ENCODE measurements around the gene SCN4B.
"Not testable (repeated sequence)": the region's sequence is repeated elsewhere in the genome, so short reads cannot be mapped to it uniquely, and the experiment has no call there.

SCN4B gene

GRCh38 chr11:118152552-118153471 is at the start of gene SCN4B:
Gene SCN4B (minus strand): TSS chr11:118152823. CDS start chr11:118152673, 150 bp downstream.
- no peak for DNase-seq (ENCODE audit: low read depth)

GRCh38 chr11:118201966-118202365 is 49.3 kb upstream of the SCN4B start:
- no peak for DNase-seq (ENCODE audit: low read depth)

GRCh38 chr11:118200901-118201680 is 48.5 kb upstream of the SCN4B start:
- no peak for DNase-seq (ENCODE audit: low read depth)

- no peak for DNase-seq (ENCODE audit: low read depth)
These were observed 47.9 kb upstream of the SCN4B start for GRCh38 chr11:118200497-118200896.

GRCh38 chr11:118199135-118199534 is 46.5 kb upstream of the SCN4B start:
- DNase-seq (ENCODE audit: low read depth), result no peak

- DNase-seq (ENCODE audit: low read depth), result peak; percentile 77
These were observed 45.7 kb upstream of the SCN4B start for GRCh38 chr11:118198370-118198769.

GRCh38 chr11:118194835-118195627 is 42.4 kb upstream of the SCN4B start:
- DNase-seq (ENCODE audit: low read depth), result no peak

- DNase-seq (ENCODE audit: low read depth), result no peak
These were observed 41.4 kb upstream of the SCN4B start for GRCh38 chr11:118193910-118194566.

GRCh38 chr11:118192817-118193216 is 40.2 kb upstream of the SCN4B start:
- not testable (repeated sequence) for DNase-seq (ENCODE audit: low read depth)

GRCh38 chr11:118190942-118191506 is 38.4 kb upstream of the SCN4B start:
- not testable (repeated sequence) for DNase-seq (ENCODE audit: low read depth)

- DNase-seq (ENCODE audit: low read depth), result no peak
These were observed 33.9 kb upstream of the SCN4B start for GRCh38 chr11:118186346-118187107.

- DNase-seq (ENCODE audit: low read depth), result no peak
These were observed 32.4 kb upstream of the SCN4B start for GRCh38 chr11:118184784-118185579.

GRCh38 chr11:118183691-118184090 is 31.1 kb upstream of the SCN4B start:
- DNase-seq (ENCODE audit: low read depth), result not testable (repeated sequence)

GRCh38 chr11:118180300-118180703 is 27.7 kb upstream of the SCN4B start:
- no peak for DNase-seq (ENCODE audit: low read depth)

GRCh38 chr11:118176778-118177134 is 24.1 kb upstream of the SCN4B start:
- DNase-seq (ENCODE audit: low read depth), result no peak

- DNase-seq (ENCODE audit: low read depth), result no peak
These were observed 23.6 kb upstream of the SCN4B start, which contains the start of gene SCN2B for GRCh38 chr11:118175993-118176777. Gene SCN2B (minus strand): TSS chr11:118176639. CDS start chr11:118176431, 208 bp downstream.

GRCh38 chr11:118175031-118175992 is 22.7 kb upstream of the SCN4B start:
- no peak for DNase-seq (ENCODE audit: low read depth)

Measured in stimulated activated CD8-positive, alpha-beta memory T cell treated with anti-CD3 and anti-CD28 coated beads, Interleukin-12 subunit alpha, Interleukin-12 subunit beta, amount 100 ng/mL, for 1 hour (primary cell).